Measurements from ENCODE around the gene H2BK1.

Gene H2BK1

DNA sequence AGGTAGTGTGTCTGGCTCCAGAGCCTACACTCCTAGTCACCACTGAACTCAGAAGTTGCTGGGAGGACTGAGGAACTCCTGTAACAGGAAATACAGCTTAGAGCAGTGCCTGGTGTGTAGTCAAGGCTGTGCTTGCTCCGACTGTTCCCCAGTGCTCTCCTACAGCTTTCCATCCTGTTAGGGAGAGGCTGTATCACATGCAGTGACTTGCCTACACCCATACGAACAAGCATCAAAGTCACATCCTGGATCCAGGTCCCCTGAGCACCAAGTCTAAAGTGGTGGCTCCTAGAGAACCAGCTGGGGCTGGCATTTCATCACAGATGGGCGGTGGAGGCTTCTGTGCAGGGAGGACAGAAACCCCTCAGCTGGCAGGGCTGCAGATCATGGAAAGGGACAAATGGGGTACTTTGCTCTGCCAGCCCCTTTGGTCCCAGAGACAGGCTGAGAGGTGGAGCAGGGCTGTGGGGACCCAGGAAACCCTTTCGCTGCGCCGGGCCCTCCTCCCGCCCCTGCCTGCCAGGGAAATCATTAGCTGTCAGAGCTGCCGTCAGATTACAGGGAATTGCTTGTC lies 30.9 kb downstream of the H2BK1 start:
- H3K9me2 ChIP-seq (replicated peaks; ENCODE audit: control insufficient read depth, low read length): no peaks in the 10 kb centered on the region
- no peaks in the 10 kb centered on the region for H3K4me1 ChIP-seq (ENCODE audit: control insufficient read depth, low read length)
- no peak overlapping the region for H3K4me2 ChIP-seq (ENCODE audit: low read length)
- H3K27me3 ChIP-seq (ENCODE audit: control insufficient read depth, low read length): peaks cover 6% of the 10 kb centered on the region; the same call in 1 of the 2 replicates
- H3K27ac ChIP-seq (ENCODE audit: low read depth, low read length): no peak overlapping the region
- no peaks in the 10 kb centered on the region for H3F3A ChIP-seq (ENCODE audit: control insufficient read depth, insufficient read depth)
- H3K9me3 ChIP-seq (ENCODE audit: control insufficient read depth, insufficient read depth, low read length): no peaks in the 10 kb centered on the region
- no peaks in the 10 kb centered on the region for H4K20me1 ChIP-seq (ENCODE audit: control insufficient read depth, insufficient read depth, low read depth, low read length)
- TF ChIP-seq EZH2phosphoT487 (IDR thresholded peaks at IDR 0.05; ENCODE audit: borderline replicate concordance, low read length) (no peak), CTCF (IDR thresholded peaks at IDR 0.05; ENCODE audit: low read depth, low read length, poor library complexity, severe bottlenecking) (no peak)
- no peak overlapping the region for H3K4me3 ChIP-seq (ENCODE audit: low read length)
- no peaks in the 10 kb centered on the region for H3K36me3 ChIP-seq (ENCODE audit: control insufficient read depth, low read length)
- H3K79me2 ChIP-seq (ENCODE audit: control insufficient read depth, low read length): no peaks in the 10 kb centered on the region

GRCh38 chr7:151178831-151179230 lies 31.5 kb downstream of the H2BK1 start:
- Histone ChIP-seq H3K9me3 (ENCODE audit: control insufficient read depth, insufficient read depth, low read length) (no peaks in the 10 kb centered on the region), H3K27ac (ENCODE audit: low read depth, low read length) (no peak overlapping the region), H3K4me2 (ENCODE audit: low read length) (no peak overlapping the region), H3K4me1 (ENCODE audit: control insufficient read depth, low read length) (no peaks in the 10 kb centered on the region), H3K4me3 (ENCODE audit: low read length) (no peak overlapping the region), H4K20me1 (ENCODE audit: control insufficient read depth, insufficient read depth, low read depth, low read length) (no peaks in the 10 kb centered on the region), H3K36me3 (ENCODE audit: control insufficient read depth, low read length) (no peaks in the 10 kb centered on the region), H3K27me3 (ENCODE audit: control insufficient read depth, low read length) (peaks cover 6% of the 10 kb centered on the region; the same call in 1 of the 2 replicates), H3F3A (ENCODE audit: control insufficient read depth, insufficient read depth) (no peaks in the 10 kb centered on the region), H3K9me2 (replicated peaks; ENCODE audit: control insufficient read depth, low read length) (no peaks in the 10 kb centered on the region), H3K79me2 (ENCODE audit: control insufficient read depth, low read length) (no peaks in the 10 kb centered on the region)
- no peak for TF ChIP-seq CTCF (IDR thresholded peaks at IDR 0.05; ENCODE audit: low read depth, low read length, poor library complexity, severe bottlenecking)
- no peak for TF ChIP-seq EZH2phosphoT487 (IDR thresholded peaks at IDR 0.05; ENCODE audit: borderline replicate concordance, low read length)

DNA sequence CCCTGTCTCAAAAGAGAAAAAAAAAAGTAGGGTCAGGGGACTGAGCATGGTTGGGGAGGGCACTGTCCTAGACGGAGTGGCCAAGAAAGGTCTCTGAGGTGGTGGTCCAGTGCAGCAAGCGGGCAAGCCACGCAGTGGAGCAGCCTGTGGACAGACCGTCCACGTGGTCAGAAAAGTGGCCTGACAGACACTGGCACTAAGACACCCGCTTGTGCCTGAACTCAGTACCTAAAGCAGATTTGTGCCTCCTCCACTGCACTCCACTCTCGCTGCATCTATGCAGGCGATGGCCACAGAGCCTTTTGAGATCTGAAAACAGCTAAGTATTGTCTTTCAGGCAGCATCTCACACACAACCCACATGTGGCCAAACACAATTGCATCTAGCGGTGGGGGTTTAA lies 32.1 kb downstream of the H2BK1 start:
- H3K4me3 ChIP-seq (ENCODE audit: low read length): no peak overlapping the region
- H3K27ac ChIP-seq (ENCODE audit: low read depth, low read length): no peak overlapping the region
- no peaks in the 10 kb centered on the region for H3K4me1 ChIP-seq (ENCODE audit: control insufficient read depth, low read length)
- no peaks in the 10 kb centered on the region for H3K9me3 ChIP-seq (ENCODE audit: control insufficient read depth, insufficient read depth, low read length)
- H4K20me1 ChIP-seq (ENCODE audit: control insufficient read depth, insufficient read depth, low read depth, low read length): no peaks in the 10 kb centered on the region
- no peaks in the 10 kb centered on the region for H3K9me2 ChIP-seq (replicated peaks; ENCODE audit: control insufficient read depth, low read length)
- no peak overlapping the region for H3K4me2 ChIP-seq (ENCODE audit: low read length)
- no peaks in the 10 kb centered on the region for H3K79me2 ChIP-seq (ENCODE audit: control insufficient read depth, low read length)
- peaks cover 6% of the 10 kb centered on the region; the same call in 1 of the 2 replicates for H3K27me3 ChIP-seq (ENCODE audit: control insufficient read depth, low read length)
- H3K36me3 ChIP-seq (ENCODE audit: control insufficient read depth, low read length): no peaks in the 10 kb centered on the region
- TF ChIP-seq CTCF (IDR thresholded peaks at IDR 0.05; ENCODE audit: low read depth, low read length, poor library complexity, severe bottlenecking): no peak
- no peak for TF ChIP-seq EZH2phosphoT487 (IDR thresholded peaks at IDR 0.05; ENCODE audit: borderline replicate concordance, low read length)
- H3F3A ChIP-seq (ENCODE audit: control insufficient read depth, insufficient read depth): no peaks in the 10 kb centered on the region

Data from DOHH2 (cell line).